CD4-positive, alpha-beta T cell (primary cell): Measurements from ENCODE around the gene DENND1A. TPM values are rescaled to one million over a fixed set of nuclear protein-coding genes. Genes with fewer than 3 reads are reported as not detected.

Experiments
- ATAC-seq: fragments of 200-7000 bp; cut with Tn5 transposase; one replicate; pipeline ENCODE4 v1.10.0; 2022; ENCODE audit warnings: mild to moderate bottlenecking; ENCODE audit not compliant: poor library complexity
- CTCF ChIA-PET: fragments of 350-600 bp; sonication (Branson Sonifier 250); formaldehyde crosslinking; loops from one replicate; lab custom pipeline; 2021; ENCODE audit warnings: antibody characterized with exemption, inconsistent platforms; lab: Charles Lee
- POLR2A ChIA-PET: fragments of 350-600 bp; sonication (Branson Sonifier 250); formaldehyde crosslinking; loops from one replicate; lab custom pipeline; 2021; ENCODE audit warnings: antibody characterized with exemption, inconsistent platforms; lab: Charles Lee
- DNase-seq, 14 experiments: peaks; one replicate each; pipeline ENCODE4 v3.0.0-alpha.2; 2013 to 2020; ENCODE audit warnings: mixed read lengths in 2 of 14
- H3K27ac ChIP-seq, 2 donors: one replicate each; pipeline versions ENCODE4 v1.5.1 to v1.7.0; 2013; ENCODE audit warnings: low read length in 2 of 2, low read depth in 1 of 2, mild to moderate bottlenecking in 1 of 2
- H3K27me3 ChIP-seq, 2 experiments: 1 replicate in 1 of 2; 2 replicates in 1 of 2; pipeline versions ENCODE4 v1.6.1 to v1.7.0; 2013; ENCODE audit warnings: low read length in 2 of 2, control low read depth in 1 of 2, mild to moderate bottlenecking in 1 of 2, moderate library complexity in 1 of 2; ENCODE audit not compliant: insufficient read depth in 2 of 2, control insufficient read depth in 1 of 2
- H3K36me3 ChIP-seq: one replicate; pipeline ENCODE4 v1.6.1; 2013; ENCODE audit warnings: low read length, control low read depth; ENCODE audit not compliant: insufficient read depth
- H3K4me1 ChIP-seq: one replicate; pipeline ENCODE4 v1.6.1; 2013; ENCODE audit warnings: low read length, control low read depth; ENCODE audit not compliant: insufficient read depth
- H3K4me3 ChIP-seq: one replicate; pipeline ENCODE4 v1.5.1; 2013; ENCODE audit warnings: mild to moderate bottlenecking, low read length, moderate library complexity
- H3K9me3 ChIP-seq, 2 experiments: 1 replicate in 1 of 2; 2 replicates in 1 of 2; pipeline versions ENCODE4 v1.6.1 to v1.7.0; 2013; ENCODE audit warnings: low read length in 2 of 2, mild to moderate bottlenecking in 2 of 2, control low read depth in 1 of 2, moderate library complexity in 1 of 2; ENCODE audit not compliant: control insufficient read depth in 1 of 2, insufficient read depth in 1 of 2
- H3K27ac Mint-ChIP-seq: one replicate; pipeline ENCODE4 v1.8.0; 2020; ENCODE audit warnings: mixed read lengths
- H3K27me3 Mint-ChIP-seq: one replicate; pipeline ENCODE4 v1.8.0; 2021; ENCODE audit warnings: mixed read lengths
- H3K36me3 Mint-ChIP-seq: one replicate; pipeline ENCODE4 v1.8.0; 2021; ENCODE audit warnings: low read depth, mixed read lengths
- H3K4me1 Mint-ChIP-seq: one replicate; pipeline ENCODE4 v1.8.0; 2021; ENCODE audit warnings: low read depth, mixed read lengths
- H3K4me3 Mint-ChIP-seq: one replicate; pipeline ENCODE4 v1.8.0; 2020; ENCODE audit warnings: mild to moderate bottlenecking, mixed read lengths
- H3K9me3 Mint-ChIP-seq: one replicate; pipeline ENCODE4 v1.8.0; 2020; ENCODE audit warnings: mixed read lengths
- intact Hi-C, 2 experiments: fragments of 100-400 bp; cut with DNase I in 1 of 2; cut with micrococcal nuclease in 1 of 2; formaldehyde crosslinking; loops; one replicate each; pipeline versions ENCODE4 v1.15.1 to v1.9.0; 2023 to 2025; cut with DNase I, micrococcal nuclease
- total RNA-seq, 174 experiments: library from RNA in 2 of 174; stranded (reverse) in 2 of 174; gene quantifications; one replicate each; pipeline ENCODE4 v1.2.3 and lab custom pipeline; 2021 to 2026
- TF ChIP-seq, protein P1 (sequence below): fragments of 200-600 bp; IDR thresholded peaks from one replicate; pipeline ENCODE4 v1.8.0; 2022; ENCODE audit warnings: antibody characterized with exemption, mild to moderate bottlenecking

DENND1A gene
- total RNA-seq, 2 experiments from 2014 or later = 20.0 to 20.6 TPM

DNA sequence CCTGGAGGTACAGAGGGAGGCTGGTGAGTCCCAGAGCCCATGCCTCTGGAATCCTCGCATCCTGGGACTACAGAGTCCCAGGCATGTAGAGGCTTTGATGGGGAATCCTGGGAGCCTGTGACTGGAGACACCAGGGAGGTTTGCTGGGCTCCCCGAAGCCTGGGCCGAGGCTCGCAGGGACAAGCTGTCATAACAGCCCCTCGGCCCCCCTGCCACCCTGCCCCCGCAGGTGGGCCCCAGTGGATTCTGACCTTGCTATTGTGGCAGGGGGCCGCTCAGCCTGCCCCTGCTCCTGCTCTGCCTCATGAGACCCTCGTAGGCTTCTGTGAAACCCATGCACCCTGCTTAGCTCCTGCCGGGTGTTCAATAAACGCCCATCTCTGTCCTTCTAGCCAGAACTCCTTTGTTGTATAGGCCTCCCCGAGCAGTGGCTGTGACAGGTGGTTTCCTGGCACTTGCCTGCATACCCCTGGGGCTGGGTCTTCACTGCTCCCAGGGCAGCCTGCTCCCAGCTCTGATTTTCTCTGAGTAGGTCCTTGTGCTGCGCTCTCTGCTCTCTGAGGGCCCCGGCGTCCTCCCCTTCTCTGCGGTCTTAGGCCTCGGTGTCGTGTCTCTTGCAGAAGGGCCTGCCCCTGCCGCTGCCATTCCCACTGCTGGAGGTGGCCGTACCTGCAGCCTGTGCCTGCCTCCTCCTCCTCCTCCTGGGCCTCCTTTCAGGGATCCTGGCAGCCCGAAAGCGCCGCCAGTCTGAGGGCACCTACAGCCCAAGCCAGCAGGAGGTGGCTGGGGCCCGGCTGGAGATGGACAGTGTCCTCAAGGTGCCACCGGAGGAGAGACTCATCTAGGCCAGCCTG is 553.5 kb downstream of the DENND1A start:
- Histone ChIP-seq H3K4me3 (no peak overlapping the region), H3K9me3 (no peaks in the 10 kb centered on the region), H3K27me3 (peaks cover 25 to 33% of the 10 kb centered on the region in 2 experiments), H3K27ac (no peak overlapping the region), H3K4me1 (peaks cover 9% of the 10 kb centered on the region), H3K36me3 (no peaks in the 10 kb centered on the region)
- Mint-ChIP-seq H3K27ac (no peak overlapping the region), H3K4me1 (no peaks in the 10 kb centered on the region), H3K27me3 (peaks cover 30% of the 10 kb centered on the region), H3K4me3 (no peak overlapping the region), H3K36me3 (peaks cover 4% of the 10 kb centered on the region), H3K9me3 (no peaks in the 10 kb centered on the region)
- DNase-seq (no peak), ATAC-seq (no peak)
- CTCF ChIA-PET = no interaction called here
- POLR2A ChIA-PET = no interaction called here
- TF ChIP-seq, protein P1, sequence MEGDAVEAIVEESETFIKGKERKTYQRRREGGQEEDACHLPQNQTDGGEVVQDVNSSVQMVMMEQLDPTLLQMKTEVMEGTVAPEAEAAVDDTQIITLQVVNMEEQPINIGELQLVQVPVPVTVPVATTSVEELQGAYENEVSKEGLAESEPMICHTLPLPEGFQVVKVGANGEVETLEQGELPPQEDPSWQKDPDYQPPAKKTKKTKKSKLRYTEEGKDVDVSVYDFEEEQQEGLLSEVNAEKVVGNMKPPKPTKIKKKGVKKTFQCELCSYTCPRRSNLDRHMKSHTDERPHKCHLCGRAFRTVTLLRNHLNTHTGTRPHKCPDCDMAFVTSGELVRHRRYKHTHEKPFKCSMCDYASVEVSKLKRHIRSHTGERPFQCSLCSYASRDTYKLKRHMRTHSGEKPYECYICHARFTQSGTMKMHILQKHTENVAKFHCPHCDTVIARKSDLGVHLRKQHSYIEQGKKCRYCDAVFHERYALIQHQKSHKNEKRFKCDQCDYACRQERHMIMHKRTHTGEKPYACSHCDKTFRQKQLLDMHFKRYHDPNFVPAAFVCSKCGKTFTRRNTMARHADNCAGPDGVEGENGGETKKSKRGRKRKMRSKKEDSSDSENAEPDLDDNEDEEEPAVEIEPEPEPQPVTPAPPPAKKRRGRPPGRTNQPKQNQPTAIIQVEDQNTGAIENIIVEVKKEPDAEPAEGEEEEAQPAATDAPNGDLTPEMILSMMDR = no peak
- intact Hi-C loops = no loop called here

DNA sequence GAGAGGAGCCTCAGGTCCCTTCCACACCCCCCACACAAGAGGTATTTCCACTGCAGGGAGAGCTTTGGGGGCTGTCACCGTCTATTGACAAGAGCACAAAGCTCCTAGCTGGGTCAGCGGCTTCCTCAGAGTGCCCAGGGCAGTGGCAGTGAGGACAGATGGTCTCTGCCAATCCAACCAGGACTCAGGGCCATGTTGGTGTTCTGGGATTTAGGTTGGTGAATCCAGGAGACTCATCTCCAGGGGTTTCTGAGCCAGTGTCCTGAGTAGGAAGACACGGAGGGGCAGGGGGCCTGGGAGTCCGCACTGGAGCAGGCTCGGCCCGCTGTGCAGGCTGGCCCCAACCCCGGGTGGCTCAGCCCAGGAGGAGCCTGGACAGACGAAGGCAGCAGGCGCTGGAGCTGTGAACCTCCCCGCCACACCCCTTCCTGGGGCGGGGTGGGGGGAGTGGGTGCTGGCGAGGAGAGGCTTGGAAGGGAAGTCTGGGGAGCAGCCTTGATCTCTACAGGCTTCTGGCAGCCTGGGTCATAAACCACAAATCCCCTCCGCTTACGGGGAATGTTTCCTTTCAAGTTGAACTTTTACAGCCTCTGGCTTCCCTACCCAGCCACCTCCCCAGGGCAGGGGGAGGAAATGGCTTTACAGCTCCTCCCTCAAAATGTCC is 554.3 kb downstream of the DENND1A start:
- Mint-ChIP-seq H3K27ac (no peak overlapping the region), H3K4me1 (no peaks in the 10 kb centered on the region), H3K36me3 (peaks cover under 1% of the 10 kb centered on the region), H3K4me3 (no peak overlapping the region), H3K27me3 (peaks cover 31% of the 10 kb centered on the region), H3K9me3 (no peaks in the 10 kb centered on the region)
- no peaks in the 10 kb centered on the region for H3K36me3 ChIP-seq
- peaks cover 9% of the 10 kb centered on the region for H3K4me1 ChIP-seq
- TF ChIP-seq, protein P1 = no peak
- H3K4me3 ChIP-seq = no peak overlapping the region
- ChIA-PET CTCF (no interaction called here), POLR2A (no interaction called here)
- DNase-seq = no peak
- no peaks in the 10 kb centered on the region for H3K9me3 ChIP-seq
- peaks cover 28 to 35% of the 10 kb centered on the region in 2 experiments for H3K27me3 ChIP-seq
- H3K27ac ChIP-seq = no peak overlapping the region
- intact Hi-C loops = no loop called here
- no peak for ATAC-seq

DNA sequence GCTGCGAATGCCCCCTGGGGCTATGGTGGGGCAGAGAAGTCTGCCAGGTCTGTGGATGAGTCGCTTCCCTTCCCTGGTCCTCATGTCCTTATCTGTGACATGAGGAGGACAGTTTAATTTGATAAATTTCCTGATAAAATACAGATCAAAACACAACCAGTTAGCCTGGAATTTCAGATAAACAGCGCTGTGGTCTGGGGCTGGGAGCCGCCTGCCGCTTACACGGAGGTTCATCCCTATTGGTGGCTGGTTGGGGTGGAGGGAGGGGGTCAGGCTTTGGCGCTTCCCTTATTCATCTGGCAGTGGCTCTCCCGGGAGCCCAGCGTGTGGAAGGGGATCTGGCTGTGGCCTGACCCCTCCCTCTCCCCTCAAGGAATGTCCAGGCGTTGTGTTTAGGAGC is 556.0 kb downstream of the DENND1A start:
- intact Hi-C loops = no loop called here
- Histone ChIP-seq H3K36me3 (no peaks in the 10 kb centered on the region), H3K9me3 (no peaks in the 10 kb centered on the region), H3K4me1 (peaks cover 9% of the 10 kb centered on the region), H3K27me3 (peaks cover 30 to 35% of the 10 kb centered on the region in 2 experiments), H3K4me3 (no peak overlapping the region), H3K27ac (no peak overlapping the region)
- peaks cover 40% of the 10 kb centered on the region for H3K27me3 Mint-ChIP-seq
- no peak for ATAC-seq
- ChIA-PET CTCF (no interaction called here), POLR2A (no interaction called here)
- no peak overlapping the region for H3K4me3 Mint-ChIP-seq
- TF ChIP-seq, protein P1 = no peak
- no peak overlapping the region for H3K27ac Mint-ChIP-seq
- no peaks in the 10 kb centered on the region for H3K4me1 Mint-ChIP-seq
- no peaks in the 10 kb centered on the region for H3K36me3 Mint-ChIP-seq
- no peaks in the 10 kb centered on the region for H3K9me3 Mint-ChIP-seq
- no peak for DNase-seq
